Activated CD4-positive, alpha-beta T cell treated with anti-CD3 and anti-CD28 coated beads, Interleukin-2, amount 50 U/mL, for 24 hours (primary cell): Measurements from ENCODE around the gene UNC5C.

Experiments
- DNase-seq, 2 donors: peaks; one replicate each; pipeline ENCODE4 v3.0.0-alpha.2; 2020; ENCODE audit warnings: low read depth in 1 of 2, low spot score in 1 of 2

Gene UNC5C

DNA sequence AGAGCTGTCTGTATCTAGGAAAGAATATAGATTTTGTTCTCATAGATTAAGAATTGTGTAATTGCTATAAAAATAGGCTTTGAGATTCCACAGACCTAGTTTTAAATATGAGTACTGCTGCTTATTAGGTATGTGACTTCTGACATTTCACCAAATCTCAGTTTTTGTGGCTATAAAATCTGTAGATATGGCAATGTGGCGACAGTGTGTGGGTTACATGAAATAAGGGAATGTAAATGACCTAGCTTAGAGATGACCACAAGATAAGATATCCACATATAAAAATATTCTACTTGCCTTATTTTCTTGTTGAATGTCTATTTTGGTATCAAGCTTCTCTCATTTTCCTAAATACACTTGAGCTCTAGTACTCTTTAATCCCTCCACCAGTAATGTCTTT lies 193.8 kb downstream of the UNC5C start:
- DNase-seq: no peak

DNA sequence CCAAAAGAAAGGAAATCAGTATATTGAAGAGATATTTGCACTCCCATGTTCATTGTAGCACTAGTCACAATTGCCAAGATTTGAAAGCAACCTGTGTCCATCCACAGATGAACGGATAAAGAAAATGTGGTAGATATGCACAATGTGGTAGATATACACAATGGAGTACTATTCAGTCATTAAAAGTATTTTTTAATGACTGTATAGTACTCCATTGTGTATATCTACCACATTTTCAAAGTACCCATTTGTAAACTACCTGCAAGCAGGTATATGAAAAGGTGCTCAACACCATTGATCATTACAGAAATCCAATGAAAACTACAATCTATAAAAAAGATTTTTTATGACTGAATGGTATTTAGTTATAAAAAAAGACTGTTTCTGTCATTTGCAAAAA lies 200.4 kb downstream of the UNC5C start:
- no peak for DNase-seq

DNA sequence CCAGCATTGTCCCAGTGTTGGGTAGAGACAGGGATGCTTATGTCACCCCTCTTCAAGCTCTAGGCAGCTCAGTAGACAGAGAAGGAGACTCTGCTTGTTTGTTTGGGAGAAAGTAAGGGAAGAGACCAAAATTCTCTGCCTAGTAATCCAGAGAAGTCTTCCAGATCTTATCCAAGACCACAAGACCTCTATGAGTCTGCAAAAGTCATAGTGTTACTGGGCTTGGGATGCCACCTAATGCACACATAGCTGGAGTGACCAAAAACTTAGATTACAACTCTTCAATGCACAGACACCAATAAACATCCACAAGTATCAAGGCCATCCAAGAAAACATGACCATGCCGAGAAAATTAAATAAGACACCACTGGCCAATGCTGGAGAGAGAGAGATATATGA lies 205.5 kb downstream of the UNC5C start:
- DNase-seq: no peak

DNA sequence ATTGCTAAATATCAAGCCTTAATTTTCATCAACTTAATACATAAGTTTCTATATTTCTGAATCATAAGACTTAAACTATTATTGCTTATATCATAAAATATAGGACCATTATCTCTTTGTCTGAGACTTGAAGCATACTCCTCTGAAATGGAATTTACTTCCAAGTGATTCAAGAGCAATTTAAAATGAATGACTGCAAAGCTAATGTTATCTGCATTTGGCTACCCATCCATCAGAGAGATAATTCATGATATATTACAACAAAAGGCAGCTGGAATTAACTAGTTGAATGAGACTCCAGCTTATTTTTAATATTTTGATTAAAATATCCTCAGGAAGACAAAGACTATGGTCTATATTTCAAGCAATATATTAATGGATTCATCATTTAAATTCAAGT lies 208.6 kb downstream of the UNC5C start:
- no peak for DNase-seq

DNA sequence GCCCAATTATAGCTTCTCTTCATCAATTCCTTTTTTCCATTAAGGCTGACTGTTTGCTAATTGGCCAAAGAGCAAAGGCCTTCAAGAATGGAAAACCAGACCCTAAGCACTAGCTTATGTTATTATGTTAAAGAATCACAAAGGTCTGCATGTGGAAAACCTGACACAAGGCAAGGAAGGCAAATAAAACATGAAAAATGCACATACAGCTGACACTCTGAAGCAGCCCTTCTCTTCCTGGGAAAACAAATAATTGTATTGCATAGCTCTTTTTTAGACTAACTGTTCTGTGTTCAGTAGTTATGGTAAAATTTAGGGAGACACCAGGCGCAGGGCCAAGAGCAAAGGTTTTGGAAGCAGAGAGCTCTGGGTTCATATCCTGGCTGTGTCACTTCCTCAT lies 223.1 kb downstream of the UNC5C start:
- DNase-seq: no peak

DNA sequence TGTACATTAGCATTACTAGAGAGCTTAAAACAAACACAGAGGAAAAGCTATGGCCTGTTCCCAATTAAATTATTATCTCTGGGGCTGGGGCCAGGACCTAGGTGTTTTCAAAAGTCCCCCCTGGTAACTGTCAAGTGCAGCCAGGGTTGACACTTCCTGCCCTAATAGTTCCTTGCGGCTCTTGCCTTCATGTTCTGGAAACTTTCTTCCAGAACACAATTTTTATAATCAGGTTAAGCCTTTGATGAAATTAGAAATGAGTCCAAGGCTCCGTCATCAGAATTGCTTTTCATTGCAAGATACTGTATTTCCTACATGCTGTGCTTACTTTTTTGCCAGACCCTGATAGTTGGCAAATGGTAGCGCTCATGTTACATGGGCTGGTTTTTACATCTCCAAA lies 229.6 kb downstream of the UNC5C start:
- DNase-seq: no peak

DNA sequence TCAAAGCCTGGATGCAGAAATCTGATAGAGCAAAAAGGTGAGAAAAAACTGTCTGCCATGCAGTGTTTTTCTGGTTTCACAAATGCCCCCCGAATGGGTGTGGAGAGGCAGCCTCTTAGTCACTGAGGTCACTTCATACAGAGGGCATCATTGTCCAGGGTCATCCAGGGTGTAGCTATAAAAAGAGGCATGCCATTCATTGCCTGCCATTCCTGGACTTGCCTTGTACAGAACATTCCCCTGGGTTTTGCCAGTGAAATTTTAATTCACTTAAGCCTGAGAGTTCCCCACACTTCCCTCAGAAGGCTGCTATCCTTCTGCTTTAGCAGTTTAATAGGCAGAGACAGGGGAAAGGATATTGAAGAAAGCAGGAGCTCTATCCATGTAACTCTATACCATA lies 230.3 kb downstream of the UNC5C start:
- no peak for DNase-seq

DNA sequence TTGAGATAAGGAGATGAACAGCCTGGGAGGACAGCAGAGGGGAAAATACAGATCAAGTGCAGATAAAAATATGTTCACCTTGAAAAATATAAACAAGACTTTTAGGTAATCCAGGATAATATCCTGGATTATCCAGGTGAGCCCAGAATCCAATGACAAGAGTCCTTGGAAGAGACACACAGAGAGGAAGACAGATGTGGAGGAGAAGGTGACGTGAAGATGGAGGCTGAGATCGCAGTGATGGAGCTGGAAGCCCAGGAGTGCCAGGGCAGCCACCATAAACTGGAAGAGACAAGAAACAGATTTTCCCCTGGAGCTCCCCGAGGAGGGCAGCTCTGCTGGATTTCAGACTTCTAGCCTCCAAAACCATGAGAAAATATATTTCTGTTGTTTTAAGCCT lies 230.7 kb downstream of the UNC5C start:
- DNase-seq: no peak

DNA sequence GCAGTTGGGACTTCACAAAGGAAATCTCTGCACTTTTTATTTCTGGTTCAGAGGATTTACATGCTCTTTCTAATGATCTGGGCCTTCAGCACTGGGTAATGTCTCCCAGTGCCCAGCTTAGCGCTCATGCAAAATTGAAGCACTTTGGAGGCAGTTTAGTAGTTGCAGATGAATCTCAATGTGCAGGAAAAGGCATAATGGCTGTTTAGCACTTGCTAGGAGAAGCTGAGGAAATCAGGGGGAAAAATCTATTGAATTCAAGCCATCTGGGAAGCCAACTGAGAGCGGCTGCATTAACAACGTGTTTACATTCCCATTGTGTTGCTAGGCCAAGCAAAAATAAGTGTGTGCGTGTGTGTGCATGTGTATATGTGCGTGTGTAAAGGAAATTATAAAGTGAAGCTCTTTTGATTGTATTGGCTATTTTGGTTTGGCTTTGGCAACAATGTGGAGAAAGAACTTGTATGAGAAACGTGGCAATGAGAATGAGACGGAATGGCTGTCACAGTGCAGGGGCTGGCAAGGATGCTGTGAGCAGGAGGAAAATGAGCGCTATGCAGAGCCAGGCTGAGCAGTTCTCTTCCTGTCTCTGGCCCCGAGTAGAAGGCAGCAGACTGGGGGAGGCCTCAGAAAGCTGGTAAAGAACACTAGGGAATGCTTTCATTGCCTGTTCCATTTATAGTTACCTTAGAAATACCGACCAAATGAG lies 231.5 kb downstream of the UNC5C start:
- no peak for DNase-seq

DNA sequence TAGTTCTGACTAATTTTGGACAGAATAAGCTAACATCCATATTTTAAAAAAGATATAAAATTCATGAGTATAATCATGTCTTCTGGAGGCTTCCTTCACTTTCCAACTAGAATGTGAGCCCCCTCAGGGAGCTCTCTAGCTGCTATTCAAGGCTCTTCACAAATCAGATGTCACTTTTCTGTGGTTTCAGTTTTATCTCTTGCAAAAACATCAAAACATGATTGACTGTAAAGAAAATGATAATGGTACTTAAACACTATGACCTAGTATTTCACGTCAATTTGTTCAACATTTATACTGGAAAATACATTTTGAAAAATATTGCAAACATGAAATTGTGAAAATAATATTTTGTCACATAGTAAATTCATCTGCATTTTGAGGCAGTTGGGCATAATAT lies 234.2 kb downstream of the UNC5C start:
- no peak for DNase-seq

DNA sequence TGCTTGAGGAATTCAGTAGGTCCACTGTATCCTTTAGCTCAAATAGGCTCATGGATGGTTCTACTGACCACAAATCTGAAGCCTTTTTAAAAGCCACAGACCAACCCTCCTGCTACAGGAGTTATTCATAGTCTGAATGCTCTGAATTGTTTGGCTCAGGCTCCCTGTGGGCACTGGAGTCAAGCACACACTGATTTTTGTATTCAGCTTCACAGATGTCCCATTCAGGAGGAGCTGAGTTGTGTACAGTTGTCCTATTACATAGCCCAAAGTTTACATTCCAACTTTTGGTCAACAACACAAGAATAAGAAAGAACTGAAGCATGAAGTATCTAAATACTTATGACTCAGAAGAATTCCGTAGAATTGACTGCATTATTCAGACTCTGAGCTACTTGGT lies 243.9 kb downstream of the UNC5C start:
- DNase-seq: no peak

DNA sequence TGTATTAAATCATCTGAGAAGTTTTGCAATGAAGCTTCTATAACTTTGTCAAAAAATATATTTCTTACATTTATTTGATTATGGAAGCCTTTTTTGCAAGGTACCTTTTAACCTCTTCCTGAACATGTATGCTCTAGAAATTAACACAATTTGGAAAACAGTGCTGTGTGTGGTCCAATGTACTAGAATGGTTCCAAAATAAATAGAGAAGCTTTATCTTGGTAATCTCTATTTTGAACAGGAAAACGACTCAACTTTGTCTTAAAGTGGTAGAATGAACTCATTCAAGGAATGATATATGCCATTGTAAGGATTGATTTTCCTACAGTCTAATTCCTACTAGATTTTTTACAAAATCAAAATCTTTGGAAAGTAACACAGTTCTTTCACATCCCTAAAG lies 248.5 kb downstream of the UNC5C start:
- no peak for DNase-seq

DNA sequence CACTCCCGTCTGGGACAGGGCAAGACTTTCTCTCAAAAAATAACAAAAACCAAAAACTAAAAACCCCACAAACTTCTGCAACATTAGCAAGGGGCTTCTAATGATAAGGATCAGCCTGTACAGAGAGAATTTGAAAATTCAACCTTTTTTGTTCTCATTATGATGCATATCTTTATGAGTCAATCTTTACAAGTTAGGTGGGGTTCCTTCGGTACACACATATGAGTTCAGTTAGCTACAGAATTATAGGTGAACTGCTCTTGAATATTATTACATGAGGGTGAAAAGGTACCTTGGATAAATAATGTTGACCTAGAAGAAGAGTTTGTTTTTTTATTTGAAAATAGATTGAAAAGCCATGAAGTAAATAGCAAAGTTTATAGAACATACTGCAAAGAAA lies 252.7 kb downstream of the UNC5C start:
- DNase-seq: no peak

DNA sequence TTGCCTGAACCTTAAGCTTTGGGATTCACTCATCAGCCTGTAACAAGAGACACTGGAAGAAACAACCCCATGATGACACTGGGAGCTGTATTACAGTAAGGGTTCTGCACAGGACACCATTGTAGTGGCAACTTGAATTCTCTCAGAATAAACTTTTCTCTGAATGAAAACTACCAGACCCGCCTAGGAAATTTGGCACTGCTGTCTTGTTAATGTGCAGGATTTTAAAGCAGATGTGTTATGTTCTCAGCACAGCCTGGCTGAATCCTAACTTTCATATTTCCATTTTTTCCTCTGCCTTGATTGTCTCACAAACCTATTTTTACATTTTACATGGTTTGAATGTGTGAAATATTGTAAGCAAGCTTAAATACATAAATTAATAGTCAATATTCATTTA lies 253.6 kb downstream of the UNC5C start:
- DNase-seq: no peak

DNA sequence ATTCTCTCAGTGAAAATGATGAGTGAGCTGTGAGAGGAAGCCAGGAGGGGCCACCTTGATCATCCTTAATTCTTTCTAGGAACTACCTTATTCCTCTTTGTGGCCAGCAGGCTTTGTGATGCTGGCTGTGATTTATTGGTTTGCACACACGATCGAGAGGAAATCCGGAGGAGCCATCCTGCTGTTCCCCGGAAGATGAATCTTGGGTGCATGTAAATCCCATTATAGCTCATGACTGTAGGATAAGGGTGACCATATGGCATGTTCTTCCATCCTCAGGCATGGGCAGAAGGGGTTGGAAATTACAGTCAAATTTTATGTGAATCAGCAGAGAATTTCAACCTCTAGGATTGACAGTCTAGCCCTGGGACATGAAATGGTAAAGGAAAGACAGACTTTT lies 254.5 kb downstream of the UNC5C start:
- DNase-seq: no peak

DNA sequence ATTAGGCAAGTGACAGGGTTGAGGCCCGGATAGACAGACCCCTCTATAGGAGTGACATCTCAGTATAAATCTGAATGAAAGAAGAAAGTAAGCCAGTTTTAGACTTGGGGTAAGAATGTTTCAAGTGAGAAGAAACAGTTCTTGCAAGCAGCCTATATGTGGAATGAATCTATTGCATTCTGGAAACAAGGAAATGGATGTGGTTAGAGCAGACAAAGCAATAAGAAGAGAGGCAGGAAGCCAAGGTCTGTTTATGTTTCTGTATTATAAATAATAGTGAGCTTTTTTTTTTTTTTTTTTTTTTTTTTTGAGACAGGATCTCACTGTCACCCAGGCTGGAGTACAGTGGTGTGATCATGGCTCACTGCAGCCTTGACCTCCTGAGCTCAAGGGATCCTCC lies 255.8 kb downstream of the UNC5C start:
- DNase-seq: no peak

DNA sequence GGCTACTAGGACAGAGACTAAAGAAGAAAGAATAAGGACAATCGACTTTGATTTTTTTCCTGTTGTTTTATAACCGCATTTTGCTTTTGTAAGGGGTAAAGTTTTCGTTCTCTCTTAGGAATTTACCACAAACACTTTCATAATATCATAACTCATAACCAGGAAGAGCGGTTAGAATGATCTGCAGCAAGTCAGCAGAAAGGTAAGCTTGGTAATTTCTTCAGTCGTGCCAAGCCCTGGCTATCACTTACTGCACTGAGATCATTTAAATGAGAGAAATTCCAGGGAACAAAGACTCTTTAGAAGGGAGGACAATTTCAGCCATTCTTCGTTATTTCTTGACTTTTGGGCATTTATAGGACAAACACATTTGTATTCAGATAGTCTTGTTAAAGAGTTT lies 258.1 kb downstream of the UNC5C start:
- DNase-seq: no peak

DNA sequence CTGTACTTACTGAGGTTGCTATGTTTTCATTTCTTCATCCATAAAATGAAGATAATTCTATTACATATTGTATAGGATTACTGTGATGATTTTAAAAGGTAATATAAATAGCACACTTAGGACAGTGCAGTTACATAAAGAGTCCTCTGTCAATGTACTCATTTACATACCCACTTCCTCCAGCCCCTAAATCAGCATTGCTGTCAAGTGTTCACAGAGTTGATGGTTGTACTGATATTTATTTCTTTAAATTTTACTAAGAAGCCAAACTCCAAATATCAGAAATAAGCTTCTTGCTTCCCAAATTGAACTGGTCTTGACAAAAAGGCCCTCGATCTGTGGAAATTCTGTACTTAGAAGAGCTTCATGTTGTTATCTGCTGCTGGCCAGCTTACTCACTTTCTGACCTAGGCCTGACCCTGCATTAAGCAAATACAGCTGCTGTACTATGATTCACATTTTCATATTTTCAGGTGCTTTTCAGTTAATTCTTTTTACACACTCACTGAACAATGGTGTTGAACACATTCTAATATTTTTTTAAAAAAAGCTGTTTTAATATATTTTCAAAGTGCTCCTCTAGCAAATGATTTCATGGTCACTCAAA lies 259.6 kb downstream of the UNC5C start:
- DNase-seq: no peak

DNA sequence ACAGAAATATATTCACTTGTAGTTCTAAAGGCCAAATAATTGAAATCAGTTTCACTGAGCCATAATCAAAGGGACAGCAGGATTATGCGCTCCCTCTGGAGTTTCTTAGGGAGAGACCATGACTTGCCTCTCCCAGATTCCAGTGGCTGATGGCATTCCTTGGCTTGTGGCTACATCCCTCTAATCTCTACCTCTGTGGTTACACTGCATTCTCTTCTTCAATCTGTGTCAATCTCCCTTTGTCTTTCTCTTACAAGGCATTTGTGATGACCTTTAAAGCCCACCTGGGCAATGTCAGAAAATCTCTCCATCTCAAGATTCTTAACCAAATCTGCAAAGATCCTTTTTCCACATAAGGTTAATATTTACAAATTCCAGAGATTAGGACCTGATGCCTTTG lies 260.2 kb downstream of the UNC5C start:
- DNase-seq: no peak

DNA sequence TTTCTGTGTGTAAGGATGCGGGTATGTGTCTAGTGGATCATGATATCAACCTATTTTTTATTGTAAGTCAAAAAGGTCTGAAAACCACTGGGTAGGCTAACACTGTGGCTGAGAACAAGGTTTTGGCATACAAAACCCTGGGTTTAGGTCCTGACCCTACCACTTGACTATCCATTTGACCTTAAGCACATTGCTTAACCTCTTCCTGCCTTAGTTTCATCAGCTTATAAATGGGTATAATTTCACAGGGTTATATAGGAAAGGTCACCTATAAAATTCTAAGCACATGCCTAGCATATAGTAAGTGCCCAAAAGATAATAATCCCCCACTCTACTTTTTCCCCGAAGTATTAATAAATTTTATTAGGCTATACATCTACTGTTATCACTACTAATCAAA lies 263.0 kb downstream of the UNC5C start:
- DNase-seq: no peak

DNA sequence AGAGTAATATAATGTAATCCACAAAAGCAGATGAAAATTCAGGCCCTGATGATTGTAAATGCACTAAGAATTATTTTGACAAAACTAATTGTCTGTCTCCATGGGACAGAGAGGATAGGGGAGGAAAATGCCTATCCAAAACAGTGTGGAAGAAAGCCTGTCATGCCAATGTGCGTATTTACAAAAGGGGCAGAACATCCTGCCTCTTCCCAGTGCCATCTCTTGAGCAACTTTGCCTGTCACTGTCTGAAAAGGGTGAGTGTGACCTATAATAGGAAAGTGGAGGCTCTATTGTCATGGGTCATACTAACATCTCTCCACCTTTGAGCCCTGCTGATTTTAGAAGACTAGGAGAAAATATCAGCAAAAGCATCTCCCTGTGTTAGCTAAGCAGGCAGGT lies 264.1 kb downstream of the UNC5C start:
- DNase-seq: no peak

DNA sequence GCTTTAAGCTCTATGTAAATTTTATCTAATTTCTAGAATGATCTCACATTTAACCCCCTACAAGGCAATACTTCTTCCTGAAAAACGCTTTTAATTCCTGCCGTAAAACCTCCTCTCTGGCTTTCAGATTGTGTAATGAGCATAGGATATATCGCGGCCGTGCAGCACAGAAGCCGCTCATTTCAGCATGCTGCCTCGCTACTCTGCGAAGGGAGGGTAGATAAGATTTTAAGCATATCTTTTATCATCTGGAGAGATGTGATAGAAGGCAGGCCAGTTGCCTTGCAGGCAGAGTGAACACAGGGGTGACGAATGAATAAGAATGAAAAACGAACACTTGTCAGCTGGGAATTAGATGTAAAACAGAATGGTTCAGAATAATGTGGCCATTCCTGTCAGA lies 265.5 kb downstream of the UNC5C start:
- DNase-seq: no peak

DNA sequence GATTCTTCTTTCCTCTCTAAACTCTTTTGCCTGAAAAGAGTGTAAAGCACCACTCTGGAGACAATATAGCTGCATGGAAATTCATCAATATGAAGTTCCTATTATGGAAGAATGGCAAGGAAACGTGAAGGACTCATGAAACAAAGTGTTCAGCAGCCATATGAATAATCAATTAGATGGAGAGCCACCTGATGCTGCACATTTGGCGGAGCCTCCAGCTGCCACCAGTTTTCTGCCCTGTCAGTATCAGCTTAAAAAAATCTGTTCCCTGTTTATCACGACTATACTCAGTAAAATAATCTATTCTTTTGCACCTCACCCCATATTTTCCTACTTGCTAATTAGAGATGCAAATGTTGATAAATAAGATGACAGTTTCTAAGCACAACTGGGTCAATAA lies 276.0 kb downstream of the UNC5C start:
- DNase-seq: no peak
